ENCODE data around the gene ACSBG1. TPM values are rescaled to one million over a fixed set of nuclear protein-coding genes. Genes with fewer than 3 reads are reported as not detected.

The ACSBG1 gene
- total and polyA plus RNA-seq, 10 donors: 0.16 to 0.33 (median 0.25) TPM; not detected in 4

GRCh38 chr15:78222745-78223395 lies 11.5 kb downstream of the ACSBG1 start:
- no peaks in the 10 kb centered on the region for H3K27me3 ChIP-seq (replicated peaks in 1 of 7)
- no peaks in the 10 kb centered on the region for H3K36me3 ChIP-seq
- TF ChIP-seq CTCF (IDR thresholded peaks at IDR 0.05 in 8 of 11, conservative IDR thresholded peaks at IDR 0.05 in 3 of 11) (no peak), POLR2A (IDR thresholded peaks at IDR 0.05) (no peak), POLR2AphosphoS5 (IDR thresholded peaks at IDR 0.05) (no peak)
- no peaks in the 10 kb centered on the region for H3K9me3 ChIP-seq
- H3K4me1 ChIP-seq: no peaks in the 10 kb centered on the region
- 92 to 97% (median 94%) methylated on average over 5 of the region's 5 CpGs for WGBS, 5 donors
- intact Hi-C loops (cut with DNase I; ENCODE audit: low total_unique reads): no loop called here
- no peak overlapping the region for H3K27ac ChIP-seq
- H3K4me3 ChIP-seq: no peak overlapping the region
- no peak for DNase-seq

- Histone ChIP-seq H3K4me3 (no peak overlapping the region), H3K36me3 (no peaks in the 10 kb centered on the region), H3K9me3 (no peaks in the 10 kb centered on the region), H3K4me1 (peaks cover 0 to 4% (median 0%) of the 10 kb centered on the region in 6 donors), H3K27me3 (replicated peaks in 1 of 7) (no peaks in the 10 kb centered on the region), H3K27ac (no peak overlapping the region)
- TF ChIP-seq POLR2A (IDR thresholded peaks at IDR 0.05) (no peak), POLR2AphosphoS5 (IDR thresholded peaks at IDR 0.05) (no peak), CTCF (IDR thresholded peaks at IDR 0.05 in 8 of 11, conservative IDR thresholded peaks at IDR 0.05 in 3 of 11) (no peak)
- WGBS, 5 donors: 74 to 90% (median 84%) methylated on average over 1 of the region's 1 CpG
- intact Hi-C loops (cut with DNase I; ENCODE audit: low total_unique reads): no loop called here
- DNase-seq: no peak
Observed at GRCh38 chr15:78220713-78221112, 13.7 kb downstream of the ACSBG1 start.

GRCh38 chr15:78216276-78217104 lies 17.9 kb downstream of the ACSBG1 start:
- Histone ChIP-seq H3K36me3 (no peaks in the 10 kb centered on the region), H3K9me3 (no peaks in the 10 kb centered on the region), H3K4me3 (no peak overlapping the region), H3K4me1 (peaks cover 0 to 4% (median 0%) of the 10 kb centered on the region in 6 donors), H3K27me3 (replicated peaks in 1 of 7) (peaks cover 0 to 12% (median 0%) of the 10 kb centered on the region in 7 donors), H3K27ac (no peak overlapping the region)
- no peak for DNase-seq
- intact Hi-C loops (cut with DNase I; ENCODE audit: low total_unique reads): no loop called here
- no peak for TF ChIP-seq CTCF (IDR thresholded peaks at IDR 0.05 in 8 of 11, conservative IDR thresholded peaks at IDR 0.05 in 3 of 11)
- no peak for TF ChIP-seq POLR2A (IDR thresholded peaks at IDR 0.05)
- TF ChIP-seq POLR2AphosphoS5 (IDR thresholded peaks at IDR 0.05): no peak
- WGBS, 5 donors: 80 to 90% (median 81%) methylated on average over 7 of the region's 7 CpGs

- Histone ChIP-seq H3K4me1 (peaks cover 0 to 4% (median 0%) of the 10 kb centered on the region in 6 donors), H3K9me3 (no peaks in the 10 kb centered on the region), H3K27ac (no peak overlapping the region), H3K27me3 (replicated peaks in 1 of 7) (peaks cover 0 to 12% (median 0%) of the 10 kb centered on the region in 7 donors), H3K36me3 (no peaks in the 10 kb centered on the region), H3K4me3 (no peak overlapping the region)
- no peak for DNase-seq
- 80 to 91% (median 89%) methylated on average over 4 of the region's 4 CpGs for WGBS, 5 donors
- intact Hi-C loops (cut with DNase I; ENCODE audit: low total_unique reads): no loop called here
- TF ChIP-seq POLR2A (IDR thresholded peaks at IDR 0.05) (no peak), CTCF (IDR thresholded peaks at IDR 0.05 in 8 of 11, conservative IDR thresholded peaks at IDR 0.05 in 3 of 11) (no peak), POLR2AphosphoS5 (IDR thresholded peaks at IDR 0.05) (no peak)
Observed at GRCh38 chr15:78213956-78214355, 20.4 kb downstream of the ACSBG1 start.

Data from spleen (tissue), 11 donors.